OCI-LY7 (cell line): Measurements from ENCODE around the gene COL28A1. TPM values are rescaled to one million over a fixed set of nuclear protein-coding genes. Genes with fewer than 3 reads are reported as not detected.

Source experiments
- BruUV-seq: library from RNA; stranded (reverse); fragments of 400-500 nt; replicated peaks from 2 replicates; lab custom pipeline; 2021; lab: Mats Ljungman, UMichigan
- CTCF ChIA-PET: fragments of 300-600 bp; sonication (Branson Sonifier 250); formaldehyde crosslinking; loops from one replicate; lab custom pipeline; 2022; ENCODE audit warnings: antibody characterized with exemption; ENCODE audit not compliant: unreplicated experiment; lab: Charles Lee
- POLR2A ChIA-PET: fragments of 300-600 bp; sonication (Branson Sonifier 250); formaldehyde crosslinking; loops from one replicate; lab custom pipeline; 2022; ENCODE audit warnings: antibody characterized with exemption; lab: Charles Lee
- DNase-seq: peaks from one replicate; pipeline ENCODE4 v3.0.0-alpha.2; 2015; ENCODE audit warnings: low spot score
- H2AFZ ChIP-seq: fragments of 200-600 bp; sonication (generic), shearing (Covaris generic); 2 replicates; pipeline ENCODE4 v1.6.1; 2014; ENCODE audit warnings: mild to moderate bottlenecking, antibody characterized with exemption, low read length, moderate library complexity
- H3K27ac ChIP-seq: fragments of 200-600 bp; sonication (generic); 2 replicates; pipeline ENCODE4 v1.5.1; 2014; ENCODE audit warnings: mixed run types, low read depth, mild to moderate bottlenecking, moderate library complexity, low read length, inconsistent platforms; ENCODE audit not compliant: poor library complexity, severe bottlenecking
- H3K36me3 ChIP-seq: fragments of 200-600 bp; sonication (generic); 2 replicates; pipeline ENCODE4 v1.6.1; 2014; ENCODE audit warnings: mild to moderate bottlenecking, antibody characterized with exemption, low read length, moderate library complexity, mixed read lengths; ENCODE audit not compliant: insufficient read depth
- H3K4me1 ChIP-seq: fragments of 200-600 bp; sonication (generic); 2 replicates; pipeline ENCODE4 v1.5.1; 2014; ENCODE audit warnings: mild to moderate bottlenecking, low read length; ENCODE audit not compliant: insufficient read depth, poor library complexity, severe bottlenecking
- H3K4me2 ChIP-seq: fragments of 200-600 bp; sonication (generic); 2 replicates; pipeline ENCODE4 v1.6.1; 2014; ENCODE audit warnings: mild to moderate bottlenecking, low read length
- H3K4me3 ChIP-seq: fragments of 200-600 bp; sonication (generic); 2 replicates; pipeline ENCODE4 v1.5.1; 2014; ENCODE audit warnings: mild to moderate bottlenecking, low read depth, low read length; ENCODE audit not compliant: poor library complexity, severe bottlenecking
- H3K79me2 ChIP-seq: fragments of 200-600 bp; sonication (generic); 2 replicates; pipeline ENCODE4 v1.6.1; 2016; ENCODE audit warnings: low read depth, mild to moderate bottlenecking, low read length, moderate library complexity, mixed read lengths; ENCODE audit not compliant: insufficient read depth
- H3K9me2 ChIP-seq: fragments of 200-600 bp; sonication (generic); 2 replicates; pipeline ENCODE4 v1.6.1; 2016; ENCODE audit warnings: mild to moderate bottlenecking, low read length, mixed read lengths; ENCODE audit not compliant: insufficient read depth
- H3K9me3 ChIP-seq: fragments of 200-600 bp; sonication (generic); 2 replicates; pipeline ENCODE4 v1.6.1; 2014; ENCODE audit warnings: mild to moderate bottlenecking, mixed run types, low read length, mixed read lengths
- H4K20me1 ChIP-seq: fragments of 200-600 bp; sonication (generic); 2 replicates; pipeline ENCODE4 v1.6.1; 2014; ENCODE audit warnings: mild to moderate bottlenecking, antibody characterized with exemption, low read length, moderate library complexity, mixed read lengths; ENCODE audit not compliant: insufficient read depth
- EZH2phosphoT487 ChIP-seq: fragments of 200-600 bp; sonication (generic); IDR thresholded peaks from 2 replicates; pipeline ENCODE4 v1.6.1; 2018; ENCODE audit warnings: low read depth, borderline replicate concordance, mild to moderate bottlenecking, mixed run types, antibody characterized with exemption, low read length, moderate library complexity, mixed read lengths
- intact Hi-C: fragments of 100-400 bp; cut with micrococcal nuclease; formaldehyde crosslinking; loops from one replicate; pipeline ENCODE4 v1.10.0; 2022; ENCODE audit not compliant: unreplicated experiment
- total RNA-seq, 2 experiments: library from RNA; depleted of rRNA in 1 of 2; stranded (reverse); fragments of >200 nt in 1 of 2; shearing (Covaris generic) in 1 of 2; gene quantifications; 2 replicates each; pipeline ENCODE4 v1.2.3, GENCODE V29; 2014 to 2022
- TF ChIP-seq, protein P1 (sequence below): fragments of 200-600 bp; sonication (generic); conservative IDR thresholded peaks from 2 replicates; pipeline ENCODE4 v1.5.1; 2014; ENCODE audit warnings: mild to moderate bottlenecking, antibody characterized with exemption, low read length, moderate library complexity, mixed read lengths

The COL28A1 gene
- total RNA-seq, 2 experiments from 2014 or later: not detected

DNA sequence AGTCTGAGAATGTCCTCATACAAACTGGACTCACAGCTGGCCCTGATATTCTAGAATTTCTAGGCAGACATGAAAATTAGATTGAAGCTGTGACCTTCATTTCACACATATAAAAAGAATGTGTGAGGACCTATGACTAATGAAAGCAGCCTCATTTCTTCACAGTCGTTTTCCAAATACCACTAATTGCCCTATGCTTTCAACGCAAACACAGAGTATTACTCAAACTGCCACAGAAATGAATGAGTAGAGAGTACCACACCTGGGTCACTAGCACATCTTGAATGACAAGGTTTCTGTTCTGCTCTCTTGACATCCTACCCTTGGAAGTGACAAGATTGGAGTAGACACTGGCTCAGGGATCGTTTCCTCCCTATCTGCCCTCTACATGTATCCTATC is 211.0 kb downstream of the COL28A1 start:
- Histone ChIP-seq H3K4me2 (no peak overlapping the region), H4K20me1 (no peaks in the 10 kb centered on the region), H3K4me3 (no peak overlapping the region), H3K4me1 (peaks cover 19% of the 10 kb centered on the region), H3K9me2 (no peaks in the 10 kb centered on the region), H3K9me3 (no peaks in the 10 kb centered on the region), H3K36me3 (no peaks in the 10 kb centered on the region), H3K27ac (no peak overlapping the region), H3K79me2 (no peaks in the 10 kb centered on the region), H2AFZ (no peak overlapping the region)
- CTCF ChIA-PET: no interaction called here
- TF ChIP-seq, protein P1, sequence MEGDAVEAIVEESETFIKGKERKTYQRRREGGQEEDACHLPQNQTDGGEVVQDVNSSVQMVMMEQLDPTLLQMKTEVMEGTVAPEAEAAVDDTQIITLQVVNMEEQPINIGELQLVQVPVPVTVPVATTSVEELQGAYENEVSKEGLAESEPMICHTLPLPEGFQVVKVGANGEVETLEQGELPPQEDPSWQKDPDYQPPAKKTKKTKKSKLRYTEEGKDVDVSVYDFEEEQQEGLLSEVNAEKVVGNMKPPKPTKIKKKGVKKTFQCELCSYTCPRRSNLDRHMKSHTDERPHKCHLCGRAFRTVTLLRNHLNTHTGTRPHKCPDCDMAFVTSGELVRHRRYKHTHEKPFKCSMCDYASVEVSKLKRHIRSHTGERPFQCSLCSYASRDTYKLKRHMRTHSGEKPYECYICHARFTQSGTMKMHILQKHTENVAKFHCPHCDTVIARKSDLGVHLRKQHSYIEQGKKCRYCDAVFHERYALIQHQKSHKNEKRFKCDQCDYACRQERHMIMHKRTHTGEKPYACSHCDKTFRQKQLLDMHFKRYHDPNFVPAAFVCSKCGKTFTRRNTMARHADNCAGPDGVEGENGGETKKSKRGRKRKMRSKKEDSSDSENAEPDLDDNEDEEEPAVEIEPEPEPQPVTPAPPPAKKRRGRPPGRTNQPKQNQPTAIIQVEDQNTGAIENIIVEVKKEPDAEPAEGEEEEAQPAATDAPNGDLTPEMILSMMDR: no peak
- no peak for TF ChIP-seq EZH2phosphoT487
- no TSS peak for BruUV-seq
- POLR2A ChIA-PET: no interaction called here
- no peak for DNase-seq
- intact Hi-C loops: loop anchor here (5.0 kb wide), 1 partner anchor 142 kb away; the partner anchor contains the start of gene C1GALT1

DNA sequence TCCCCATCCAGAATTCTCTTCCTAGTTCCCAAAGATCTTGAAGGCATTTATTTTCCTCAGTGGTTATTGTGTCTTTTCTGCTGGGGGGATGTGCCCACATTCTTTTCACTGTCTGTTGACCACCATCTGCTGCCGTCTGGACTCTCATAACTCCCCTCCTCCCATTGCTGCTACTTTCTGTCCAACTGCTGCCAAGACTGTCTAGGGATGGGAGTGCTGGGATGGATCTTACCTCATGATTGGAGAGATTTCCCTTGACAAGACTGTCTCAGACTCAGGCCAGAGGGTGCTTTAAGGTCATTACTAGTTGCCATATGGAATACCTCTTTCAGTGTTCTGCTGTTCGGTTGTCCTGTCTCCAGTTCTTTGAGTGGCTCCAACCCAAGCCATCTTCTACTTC is 211.8 kb downstream of the COL28A1 start:
- no peak overlapping the region for H3K4me3 ChIP-seq
- H3K27ac ChIP-seq: no peak overlapping the region
- TF ChIP-seq, protein P1: no peak
- no peak for TF ChIP-seq EZH2phosphoT487
- no peak overlapping the region for H3K4me2 ChIP-seq
- no peaks in the 10 kb centered on the region for H3K9me3 ChIP-seq
- no peaks in the 10 kb centered on the region for H4K20me1 ChIP-seq
- H2AFZ ChIP-seq: no peak overlapping the region
- intact Hi-C loops: loop anchor here (5.0 kb wide), 1 partner anchor 142 kb away; the partner anchor contains the start of gene C1GALT1
- no peaks in the 10 kb centered on the region for H3K79me2 ChIP-seq
- ChIA-PET CTCF (no interaction called here), POLR2A (interaction anchor here (0.7 kb wide), 1 partner anchor 12 kb away, joined by 3 read pairs; no protein-coding TSS in a partner anchor)
- no TSS peak for BruUV-seq
- peaks cover 19% of the 10 kb centered on the region for H3K4me1 ChIP-seq
- H3K9me2 ChIP-seq: no peaks in the 10 kb centered on the region
- no peaks in the 10 kb centered on the region for H3K36me3 ChIP-seq
- DNase-seq: no peak

DNA sequence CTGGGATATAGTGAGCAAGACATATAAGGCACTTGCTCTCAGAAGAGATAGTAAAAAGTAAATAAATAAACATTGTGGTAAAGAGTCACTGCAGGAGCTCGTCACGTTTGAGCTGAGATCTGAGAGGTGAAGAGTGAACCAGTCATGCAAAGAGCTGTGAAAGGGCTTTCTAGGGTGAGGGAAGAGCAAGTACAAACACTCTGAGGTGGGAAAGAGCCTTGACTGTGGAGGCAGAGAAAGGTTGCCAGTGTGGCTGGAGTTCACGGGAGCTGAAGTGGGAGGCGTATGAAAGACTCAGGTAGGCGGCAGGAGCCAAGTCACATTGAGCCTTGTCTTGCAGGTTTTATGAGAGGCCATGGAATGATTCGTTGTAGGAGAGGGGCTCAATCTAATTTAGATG is 212.3 kb downstream of the COL28A1 start:
- no peaks in the 10 kb centered on the region for H3K79me2 ChIP-seq
- no peaks in the 10 kb centered on the region for H3K9me3 ChIP-seq
- no peak overlapping the region for H2AFZ ChIP-seq
- POLR2A ChIA-PET: interaction anchor here (0.6 to 1.2 kb wide), 3 partner anchors 11 to 121 kb away, joined by 3 to 4 read pairs (median 3); no protein-coding TSS in a partner anchor
- no peaks in the 10 kb centered on the region for H3K9me2 ChIP-seq
- no peaks in the 10 kb centered on the region for H4K20me1 ChIP-seq
- TF ChIP-seq, protein P1: no peak
- no peak for TF ChIP-seq EZH2phosphoT487
- no peak overlapping the region for H3K27ac ChIP-seq
- BruUV-seq: no TSS peak
- H3K4me3 ChIP-seq: no peak overlapping the region
- peaks cover 19% of the 10 kb centered on the region for H3K4me1 ChIP-seq
- DNase-seq: no peak
- CTCF ChIA-PET: no interaction called here
- intact Hi-C loops: loop anchor here (5.0 kb wide), 1 partner anchor 141 kb away; the partner anchor contains the start of gene C1GALT1
- H3K4me2 ChIP-seq: no peak overlapping the region
- H3K36me3 ChIP-seq: no peaks in the 10 kb centered on the region
